GM19324 (cell line): ENCODE results near the gene CAPN9.
"Not testable (repeated sequence)": the region's sequence is repeated elsewhere in the genome, so short reads cannot be mapped to it uniquely, and the experiment has no call there.

Source experiments
- ATAC-seq: cut with Tn5 transposase; IDR thresholded peaks from one replicate; pipeline ENCODE4 v1.9.1; 2021; ENCODE audit warnings: mild to moderate bottlenecking, moderate library complexity; ENCODE audit not compliant: unreplicated experiment, low FRiP score

Gene CAPN9

GRCh38 chr1:230747127-230747730 lies at the start of gene CAPN9:
Gene CAPN9 (plus strand): TSS chr1:230747388. CDS start chr1:230747497, 109 bp downstream.
- ATAC-seq, result no peak

GRCh38 chr1:230698130-230698529 lies 49.1 kb upstream of the CAPN9 start:
- no peak for ATAC-seq

- ATAC-seq, result not testable (repeated sequence)
These were observed 48.2 kb upstream of the CAPN9 start for GRCh38 chr1:230698964-230699363.

- no peak for ATAC-seq
These were observed 47.5 kb upstream of the CAPN9 start for GRCh38 chr1:230699716-230700115.

GRCh38 chr1:230700132-230700531 lies 47.1 kb upstream of the CAPN9 start:
- no peak for ATAC-seq

- ATAC-seq, result no peak
These were observed 45.8 kb upstream of the CAPN9 start for GRCh38 chr1:230701434-230701833.

- no peak for ATAC-seq
These were observed 45.1 kb upstream of the CAPN9 start for GRCh38 chr1:230701895-230702768.

- no peak for ATAC-seq
These were observed 44.1 kb upstream of the CAPN9 start for GRCh38 chr1:230702934-230703678.

- ATAC-seq, result no peak
These were observed 43.4 kb upstream of the CAPN9 start for GRCh38 chr1:230703679-230704385.

GRCh38 chr1:230704830-230705229 lies 42.4 kb upstream of the CAPN9 start:
- no peak for ATAC-seq

GRCh38 chr1:230705289-230706019 lies 41.7 kb upstream of the CAPN9 start:
- ATAC-seq, result no peak

- ATAC-seq, result no peak
These were observed 41.0 kb upstream of the CAPN9 start for GRCh38 chr1:230706020-230706699.

- ATAC-seq, result no peak
These were observed 40.1 kb upstream of the CAPN9 start for GRCh38 chr1:230706887-230707731.

- no peak for ATAC-seq
These were observed 39.2 kb upstream of the CAPN9 start for GRCh38 chr1:230707732-230708630.

- no peak for ATAC-seq
These were observed 38.3 kb upstream of the CAPN9 start for GRCh38 chr1:230708631-230709580.
